Thoracic aorta (tissue), 2 donors: ENCODE measurements around the gene AMELX. TPM values are rescaled to one million over a fixed set of nuclear protein-coding genes. Genes with fewer than 3 reads are reported as not detected.

Experiments
- ATAC-seq: fragments of 150-250 bp; one replicate; pipeline ENCODE4 v1.8.0; 2017; ENCODE audit warnings: low read depth; ENCODE audit not compliant: insufficient number of reproducible peaks, low FRiP score
- DNase-seq: peaks from one replicate; pipeline ENCODE4 v3.0.0-alpha.2; 2020; ENCODE audit warnings: low spot score
- H3K27ac ChIP-seq, 2 donors: fragments of 200-600 bp; sonication (generic); 1 replicate in 1 of 2; 2 replicates in 1 of 2; pipeline ENCODE4 v1.5.1; 2016; ENCODE audit warnings: mild to moderate bottlenecking in 2 of 2, moderate library complexity in 2 of 2
- H3K27me3 ChIP-seq: fragments of 200-600 bp; sonication (generic); replicated peaks from 2 replicates; pipeline ENCODE4 v1.6.0; 2016; ENCODE audit warnings: mild to moderate bottlenecking; ENCODE audit not compliant: insufficient read depth
- H3K36me3 ChIP-seq: fragments of 200-600 bp; sonication (generic); one replicate; pipeline ENCODE4 v1.5.1; 2016
- H3K4me1 ChIP-seq, 2 donors: fragments of 200-600 bp; sonication (generic); 1 replicate in 1 of 2; 2 replicates in 1 of 2; pipeline versions ENCODE4 v1.5.1 to v1.6.0; 2016; ENCODE audit warnings: low read depth in 2 of 2, mild to moderate bottlenecking in 1 of 2; ENCODE audit not compliant: control insufficient read depth in 1 of 2
- H3K4me3 ChIP-seq: fragments of 200-600 bp; sonication (generic); 2 replicates; pipeline ENCODE4 v1.5.1; 2016; ENCODE audit warnings: mild to moderate bottlenecking
- H3K9me3 ChIP-seq: fragments of 200-600 bp; sonication (generic); 2 replicates; pipeline ENCODE4 v1.5.1; 2016
- CTCF ChIP-seq: fragments of 200-600 bp; sonication (generic); IDR thresholded peaks from one replicate; pipeline ENCODE4 v1.5.1; 2019; ENCODE audit warnings: antibody characterized with exemption
- total RNA-seq, 2 donors: library from RNA; depleted of rRNA; stranded (reverse); fragments of >200 nt; gene quantifications; one replicate each; pipeline versions ENCODE4 v1.1.0 to v1.2.3, GENCODE V29; 2016

AMELX gene
- total RNA-seq, 2 donors from 2014 or later, result not detected

GRCh38 chrX:11342673-11343072 is 49.5 kb downstream of the AMELX start:
- no peak overlapping the region for H3K27ac ChIP-seq
- no peaks in the 10 kb centered on the region for H3K9me3 ChIP-seq
- no peak for TF ChIP-seq CTCF
- H3K4me3 ChIP-seq, result no peak overlapping the region
- no peak for DNase-seq
- H3K27me3 ChIP-seq, result no peaks in the 10 kb centered on the region
- H3K4me1 ChIP-seq, result peaks cover 3 to 9% of the 10 kb centered on the region in 2 donors
- H3K36me3 ChIP-seq, result no peaks in the 10 kb centered on the region
- ATAC-seq, result no peak

GRCh38 chrX:11346121-11346682 is 53.0 kb downstream of the AMELX start:
- ATAC-seq (no peak), DNase-seq (no peak)
- no peaks in the 10 kb centered on the region for H3K27me3 ChIP-seq
- H3K27ac ChIP-seq, result no peak overlapping the region
- no peaks in the 10 kb centered on the region for H3K9me3 ChIP-seq
- H3K4me1 ChIP-seq, result peaks cover 3 to 20% of the 10 kb centered on the region in 2 donors
- no peak overlapping the region for H3K4me3 ChIP-seq
- no peaks in the 10 kb centered on the region for H3K36me3 ChIP-seq
- TF ChIP-seq CTCF, result no peak

GRCh38 chrX:11347300-11347699 is 54.1 kb downstream of the AMELX start:
- DNase-seq, result no peak
- no peak for TF ChIP-seq CTCF

GRCh38 chrX:11349020-11349419 is 55.8 kb downstream of the AMELX start:
- ATAC-seq, result no peak
- H3K4me1 ChIP-seq, result peaks cover 3 to 35% of the 10 kb centered on the region in 2 donors
- no peak overlapping the region for H3K27ac ChIP-seq
- no peaks in the 10 kb centered on the region for H3K27me3 ChIP-seq
- no peaks in the 10 kb centered on the region for H3K36me3 ChIP-seq
- no peaks in the 10 kb centered on the region for H3K9me3 ChIP-seq
- no peak for DNase-seq
- TF ChIP-seq CTCF, result no peak
- no peak overlapping the region for H3K4me3 ChIP-seq

More at GRCh38 chrX:11347300-11347699, 54.1 kb downstream of the AMELX start:
- Histone ChIP-seq H3K36me3 (no peaks in the 10 kb centered on the region), H3K9me3 (no peaks in the 10 kb centered on the region), H3K4me3 (no peak overlapping the region), H3K4me1 (peaks cover 3 to 22% of the 10 kb centered on the region in 2 donors), H3K27ac (no peak overlapping the region), H3K27me3 (no peaks in the 10 kb centered on the region)
- no peak for ATAC-seq

GRCh38 chrX:11349661-11350337 is 56.6 kb downstream of the AMELX start:
- no peak overlapping the region for H3K4me3 ChIP-seq
- H3K27ac ChIP-seq, result no peak overlapping the region
- H3K36me3 ChIP-seq, result no peaks in the 10 kb centered on the region
- TF ChIP-seq CTCF, result no peak
- H3K27me3 ChIP-seq, result no peaks in the 10 kb centered on the region
- no peak for DNase-seq
- ATAC-seq, result no peak
- H3K9me3 ChIP-seq, result no peaks in the 10 kb centered on the region
- peaks cover 3 to 35% of the 10 kb centered on the region in 2 donors for H3K4me1 ChIP-seq

Other genes starting within 250 kb of the AMELX start
- gene HCCS, start 182.1 kb upstream of the AMELX start, total RNA-seq, result 1 to 10 TPM; 4.7 to 4.9 TPM